GM20431 (cell line): ENCODE measurements around the gene INSRR.

Experiments used
- in situ Hi-C: fragments of 300-500 bp; cut with MseI, MboI; formaldehyde crosslinking; loops from one replicate; pipeline ENCODE4 v1.15.0; 2020; ENCODE audit warnings: low sequenced_read_pairs; ENCODE audit not compliant: unreplicated experiment

Gene INSRR

DNA sequence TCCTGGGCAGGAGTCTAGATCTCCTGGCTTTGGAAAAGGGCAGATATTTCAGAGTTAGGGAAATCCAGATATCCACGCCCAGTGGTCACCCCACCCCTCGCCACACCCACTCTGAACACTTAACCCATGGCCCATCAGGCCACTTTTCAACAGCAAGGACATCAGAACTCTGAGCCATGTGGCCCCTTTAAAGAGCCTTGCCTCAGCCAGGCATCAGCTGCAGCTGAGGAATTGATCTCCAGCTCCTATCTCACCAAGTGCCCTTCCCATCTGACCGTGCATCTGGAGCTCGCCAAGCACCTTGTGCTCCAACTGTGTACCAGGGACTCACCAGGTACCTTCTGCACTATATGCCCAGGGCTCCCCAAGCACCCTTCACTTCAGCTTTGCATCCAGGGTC, 22.0 kb downstream of the INSRR start:
- in situ Hi-C loops, result no loop called here

DNA sequence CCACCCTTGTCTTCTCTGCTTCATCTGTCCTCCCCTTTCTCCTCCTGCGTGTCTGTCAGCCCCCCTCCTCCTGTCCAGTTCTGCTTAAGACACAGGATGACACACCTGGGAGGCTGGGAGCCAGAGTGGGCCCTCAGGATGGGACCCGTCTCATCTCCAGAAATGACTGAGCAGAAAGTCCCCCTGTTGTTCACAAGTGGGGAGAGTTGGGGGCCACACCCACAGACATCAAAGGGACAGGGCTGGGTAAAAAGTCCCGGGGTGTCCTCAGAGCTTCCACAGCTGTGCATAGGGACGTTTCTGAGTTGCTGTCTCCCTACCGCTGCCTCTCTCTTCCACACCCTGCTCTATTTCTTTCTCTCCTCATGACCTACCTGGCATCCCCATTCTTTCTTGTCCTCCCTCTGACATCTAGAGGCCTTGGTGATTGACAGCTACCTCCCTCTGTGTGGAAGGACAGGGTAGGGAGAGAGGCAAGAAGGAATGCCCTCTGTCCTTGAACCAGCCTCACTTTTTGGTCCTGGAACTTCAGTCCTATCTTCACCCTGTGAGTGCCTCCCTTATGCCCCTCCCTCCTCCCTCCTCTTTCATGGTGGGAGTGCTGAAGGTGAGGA, 22.8 kb downstream of the INSRR start:
- in situ Hi-C loops, result no loop called here

DNA sequence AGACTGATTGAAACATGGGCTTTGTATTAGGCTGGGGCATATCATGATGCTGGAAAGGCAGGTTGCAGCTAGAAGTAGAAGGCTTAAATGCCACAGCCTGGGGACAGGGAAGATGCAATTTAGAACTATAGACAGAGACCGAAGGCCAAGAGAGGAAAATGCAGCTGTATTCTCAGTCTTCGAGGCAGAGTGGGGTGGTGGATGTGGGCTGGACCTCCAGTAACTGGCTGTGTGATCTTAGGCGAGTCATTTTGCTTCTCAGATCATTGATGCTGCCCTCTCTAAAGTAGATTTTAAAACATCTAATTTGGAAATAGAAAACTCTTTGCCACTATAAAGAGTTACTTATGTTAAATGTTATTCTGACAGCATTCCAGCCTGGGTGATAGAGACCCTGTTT, 24.6 kb downstream of the INSRR start:
- in situ Hi-C loops, result no loop called here

DNA sequence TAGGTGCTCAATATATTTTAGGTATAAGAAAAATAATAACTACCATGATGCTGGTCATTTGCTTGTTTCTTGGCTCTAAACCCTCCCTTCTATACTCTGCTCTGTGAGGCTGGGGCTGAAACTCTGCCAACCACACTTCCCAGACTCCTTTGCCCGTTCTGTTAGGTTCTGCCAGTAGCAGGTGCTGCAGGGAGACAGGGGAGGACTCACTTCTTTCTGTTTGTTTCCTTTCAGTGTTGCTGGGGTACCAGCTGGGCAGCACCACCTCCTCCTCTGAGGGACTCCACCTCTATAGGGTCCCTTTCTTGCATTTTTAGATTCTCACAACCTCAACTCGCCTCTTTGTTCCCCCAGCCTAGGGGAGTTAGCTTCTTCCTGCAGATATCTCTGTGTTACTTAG, 25.3 kb downstream of the INSRR start:
- in situ Hi-C loops, result no loop called here

DNA sequence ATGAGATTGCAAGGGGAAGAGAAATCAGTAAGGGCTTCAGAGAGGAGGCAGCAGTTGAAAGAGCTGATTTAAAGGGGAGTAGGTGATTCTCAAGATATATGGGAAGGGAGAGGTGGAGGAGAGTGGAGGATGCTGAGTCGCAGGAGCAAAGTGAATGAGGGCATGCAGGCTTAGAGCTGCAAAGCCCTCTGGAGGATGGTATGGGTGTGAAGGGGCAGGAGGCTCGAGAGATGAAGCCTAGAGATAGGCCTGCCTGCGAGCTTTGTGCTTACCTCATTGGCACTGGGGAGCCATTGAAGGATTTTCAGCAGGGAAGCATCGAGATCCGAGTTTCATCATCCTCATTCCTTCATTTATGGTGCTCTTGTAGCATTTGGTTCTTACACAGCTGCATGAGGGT, 26.5 kb downstream of the INSRR start:
- in situ Hi-C loops, result no loop called here

DNA sequence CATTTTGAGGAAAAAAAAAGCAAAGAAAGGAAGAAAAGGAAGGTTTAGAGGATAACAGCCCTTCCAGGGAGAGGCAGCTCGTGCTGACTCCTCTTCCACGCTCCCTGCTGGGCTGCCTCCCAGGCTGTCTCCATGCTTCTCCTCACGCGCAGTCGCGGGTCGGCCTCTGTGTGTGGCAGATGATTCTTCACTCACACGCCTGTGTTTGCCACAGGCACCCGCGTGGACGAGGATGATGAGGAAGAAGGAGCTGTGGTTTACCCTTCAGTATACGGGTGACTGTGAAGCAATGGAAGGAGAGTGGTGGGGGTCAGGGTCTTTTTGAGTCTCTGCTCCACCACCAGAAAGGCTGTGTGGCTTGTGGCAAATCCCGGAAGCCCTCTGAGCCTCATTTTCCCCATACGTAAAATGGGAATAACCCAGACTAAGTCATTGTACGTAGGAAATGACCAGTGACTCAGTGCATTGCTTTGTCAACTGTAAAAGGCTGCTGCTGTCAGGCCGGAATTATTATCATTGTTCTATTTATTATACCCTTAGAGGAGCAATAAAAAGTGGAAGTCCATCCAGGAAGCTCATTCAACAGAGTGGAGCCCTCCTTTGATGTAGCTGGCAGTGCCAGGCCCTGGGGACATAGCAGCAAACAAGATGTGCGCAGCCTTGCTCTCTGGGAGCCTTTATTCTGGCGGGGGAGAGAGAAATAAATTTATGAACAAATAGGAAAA, 30.4 kb downstream of the INSRR start:
- in situ Hi-C loops, result no loop called here

DNA sequence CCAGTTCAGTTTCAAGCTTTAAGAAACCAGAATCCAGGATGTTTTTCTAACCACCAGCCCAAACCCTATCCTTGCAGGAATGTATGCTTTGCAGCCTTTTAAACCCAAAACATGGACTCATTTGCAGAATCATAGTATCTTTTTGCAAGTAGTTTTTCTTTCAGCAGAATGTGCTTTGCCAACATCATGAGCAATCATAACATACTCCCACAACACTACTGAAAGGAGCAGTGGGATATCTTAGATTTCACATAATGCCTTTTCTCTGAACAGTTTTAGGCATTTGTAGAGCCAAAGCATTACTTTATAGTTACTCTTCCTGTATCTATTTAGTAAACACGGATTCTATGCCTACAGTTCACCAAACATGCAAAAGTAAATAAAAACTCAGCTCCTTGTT, 32.3 kb downstream of the INSRR start:
- in situ Hi-C loops, result no loop called here

DNA sequence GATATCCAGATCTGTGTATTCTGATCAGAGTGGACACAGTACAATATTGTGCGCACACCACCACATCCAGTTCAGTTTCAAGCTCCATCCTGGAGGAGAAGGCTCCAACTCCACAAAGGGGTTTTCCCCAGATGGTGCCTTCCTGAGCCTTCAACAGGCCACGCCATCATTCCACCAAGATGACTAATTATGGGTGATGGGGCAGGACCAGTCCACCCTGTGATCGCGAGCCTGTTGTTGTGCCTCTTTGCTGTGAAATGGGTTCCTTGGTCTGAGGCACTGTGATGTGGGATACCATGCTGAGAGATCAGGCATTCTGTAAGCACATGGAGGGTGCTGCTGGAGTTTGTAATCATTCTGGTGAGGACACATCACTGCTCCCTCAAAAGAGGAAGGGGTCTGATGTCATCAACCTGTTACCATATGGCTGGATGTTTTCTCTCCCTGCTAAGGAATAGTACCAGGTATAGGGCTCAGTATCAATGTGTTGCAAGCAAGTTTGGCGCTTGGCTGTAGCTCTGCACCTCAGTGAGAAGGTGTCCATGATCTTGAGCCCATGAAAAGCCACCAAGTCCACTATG, 35.6 kb downstream of the INSRR start:
- in situ Hi-C loops, result no loop called here

DNA sequence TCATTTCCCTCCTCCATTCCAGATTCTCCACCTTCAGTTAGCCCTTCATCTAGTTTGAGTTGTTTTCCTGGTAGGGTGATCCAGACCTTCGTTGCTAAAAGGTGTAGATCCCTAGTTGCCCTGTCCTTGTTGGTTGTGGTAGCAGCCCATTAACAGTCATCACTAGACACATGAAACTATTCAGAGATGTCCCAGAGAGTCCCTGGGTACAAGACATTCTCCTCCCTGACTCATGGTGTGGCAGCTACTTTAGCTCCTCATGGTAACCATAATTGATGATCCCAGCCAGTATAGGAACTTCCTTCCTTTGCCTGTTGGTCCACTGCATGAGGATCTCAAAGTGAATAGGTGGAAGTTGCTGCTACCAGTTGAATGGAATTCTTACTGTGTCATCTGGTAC, 36.2 kb downstream of the INSRR start:
- in situ Hi-C loops, result no loop called here

DNA sequence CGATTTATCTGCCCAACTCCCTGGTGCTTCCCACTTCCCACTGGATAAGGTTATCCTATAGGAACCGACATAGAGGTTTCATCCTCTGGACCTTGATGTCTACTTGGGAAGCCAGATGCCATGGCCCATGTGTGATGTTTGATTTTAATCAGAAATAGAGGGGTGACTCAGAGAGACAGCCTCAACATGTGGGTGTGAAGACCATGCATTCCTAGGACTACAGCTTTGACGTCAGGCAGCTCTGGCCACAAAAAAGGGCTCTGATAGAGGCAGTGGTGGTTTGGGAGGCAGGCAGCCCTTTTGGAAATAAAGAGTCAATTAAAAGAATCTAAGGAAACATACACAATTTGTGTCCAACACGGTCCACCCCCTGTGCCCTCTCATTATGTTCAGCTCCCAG, 37.1 kb downstream of the INSRR start:
- in situ Hi-C loops, result no loop called here

DNA sequence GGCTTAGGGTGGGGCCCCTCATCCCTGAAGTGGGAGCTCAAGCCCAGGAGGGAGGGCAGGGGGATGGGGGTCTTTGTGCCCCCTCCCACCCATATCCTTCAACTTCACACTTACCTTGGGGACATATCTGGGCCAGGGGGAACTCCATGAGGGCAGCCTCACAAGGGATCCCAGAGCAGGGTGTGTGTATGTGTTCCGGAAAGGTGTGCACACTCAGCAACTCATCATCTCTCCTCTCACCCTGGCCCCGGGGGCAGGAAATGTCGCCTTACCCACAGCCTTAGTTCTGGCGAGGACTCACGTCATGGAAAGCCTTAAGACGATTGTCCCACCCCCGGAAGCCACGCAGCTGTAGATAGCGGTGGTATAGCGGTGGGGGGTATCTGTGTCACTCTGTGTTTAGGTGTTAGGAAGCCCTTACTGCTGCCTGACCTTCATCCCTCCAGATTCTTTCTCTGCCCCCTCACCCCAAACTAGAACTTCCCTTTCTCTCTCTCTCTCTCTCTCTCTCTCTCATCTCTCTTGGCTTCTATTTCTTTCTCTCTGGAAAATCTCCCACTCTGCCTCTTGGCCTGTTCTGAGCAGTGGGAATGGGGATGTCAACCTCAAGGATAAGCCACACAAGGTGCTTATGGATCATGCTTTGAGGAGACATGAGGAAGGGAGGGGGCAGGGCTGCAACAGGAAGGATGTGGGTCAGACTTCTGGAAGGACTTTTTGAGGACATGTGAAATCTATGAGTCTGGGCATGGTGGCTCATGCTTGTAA, 42.2 kb downstream of the INSRR start, which contains the start of gene SH2D2A:
Gene SH2D2A (minus strand): TSS at position 288 of the 768 bp plus-strand sequence. CDS start 140 bp downstream, at position 148.
- in situ Hi-C loops, result no loop called here

DNA sequence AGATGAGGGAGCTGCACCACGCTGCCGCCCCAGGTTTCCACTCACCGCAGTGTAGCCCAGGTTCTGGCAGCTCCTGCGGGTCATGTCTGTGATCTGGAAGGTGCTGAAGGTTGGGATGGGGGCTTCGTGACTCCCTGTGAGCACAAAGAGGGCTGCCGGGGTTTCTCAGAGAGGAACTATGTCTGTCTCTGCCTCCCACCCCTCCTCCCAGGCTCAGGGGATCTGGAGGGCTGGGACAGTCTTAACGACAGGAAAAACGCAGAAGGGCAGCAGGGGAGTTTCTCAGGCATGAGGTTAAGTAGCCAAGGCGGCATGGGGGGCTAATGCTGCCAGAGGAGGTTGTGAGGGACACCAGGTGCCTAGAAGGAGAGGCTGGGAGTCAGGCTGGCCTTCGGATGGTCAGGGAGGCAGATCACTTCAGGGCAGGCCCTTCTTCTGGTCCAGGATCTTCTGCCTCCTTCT, 42.9 kb downstream of the INSRR start:
- in situ Hi-C loops, result no loop called here

DNA sequence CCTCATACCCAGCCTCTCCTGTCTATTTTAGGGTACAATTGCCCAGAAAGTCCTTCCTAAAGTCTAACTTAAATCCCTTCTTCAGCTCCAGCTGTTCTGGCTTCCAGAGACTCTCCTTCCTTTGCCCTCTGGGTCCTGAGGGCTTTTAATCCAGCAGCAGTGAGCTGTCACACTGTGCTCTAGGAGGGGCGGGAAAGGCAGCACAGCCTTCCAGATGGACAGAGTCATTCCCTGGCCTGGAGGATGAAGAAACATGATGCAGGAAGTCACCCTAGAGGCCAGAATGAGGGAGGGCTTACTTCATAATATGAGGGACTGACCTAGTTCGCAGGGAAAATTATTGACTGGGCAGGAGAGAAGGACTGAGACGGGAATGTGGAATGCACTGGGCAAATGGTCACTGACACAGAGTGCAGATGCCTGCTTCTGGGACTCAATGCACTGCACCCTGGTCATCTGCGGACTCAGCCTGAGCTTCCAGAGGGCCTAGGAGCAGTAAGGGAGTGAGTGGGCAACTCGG, 43.5 kb downstream of the INSRR start:
- in situ Hi-C loops, result no loop called here

DNA sequence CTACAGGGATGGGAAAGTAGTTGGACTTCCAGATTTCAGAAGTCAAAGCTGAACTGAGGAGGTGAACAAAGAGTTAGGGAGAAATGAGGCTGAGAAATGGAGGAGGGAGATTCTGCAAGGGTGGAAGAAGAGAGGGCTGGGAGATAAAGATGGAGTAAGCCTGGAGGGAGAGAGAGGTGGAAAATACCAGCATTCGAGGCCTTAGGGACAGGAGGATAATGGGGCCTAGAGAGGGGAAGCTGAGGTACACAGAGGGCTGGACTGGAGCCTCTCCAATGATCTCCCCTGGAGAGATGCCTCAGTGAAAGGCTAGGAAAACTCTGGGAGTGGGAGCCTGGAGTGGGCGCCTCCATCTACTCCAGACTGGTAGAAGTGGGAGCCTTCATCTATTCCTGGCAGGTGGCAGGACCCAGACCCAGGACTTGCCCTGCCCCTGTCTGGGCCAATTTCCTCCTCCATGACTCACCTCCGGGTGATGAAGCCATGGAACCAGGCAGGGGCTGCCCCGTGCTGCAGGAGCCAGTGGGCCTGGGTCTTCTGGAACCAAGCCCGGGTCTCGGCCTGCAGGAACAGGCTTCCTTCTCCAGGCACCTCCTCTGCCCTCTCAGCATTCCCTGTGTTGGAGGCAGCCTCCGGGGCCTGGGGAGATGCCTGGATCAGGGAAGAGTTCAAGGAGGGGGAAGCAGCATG, 44.2 kb downstream of the INSRR start:
- in situ Hi-C loops, result no loop called here

DNA sequence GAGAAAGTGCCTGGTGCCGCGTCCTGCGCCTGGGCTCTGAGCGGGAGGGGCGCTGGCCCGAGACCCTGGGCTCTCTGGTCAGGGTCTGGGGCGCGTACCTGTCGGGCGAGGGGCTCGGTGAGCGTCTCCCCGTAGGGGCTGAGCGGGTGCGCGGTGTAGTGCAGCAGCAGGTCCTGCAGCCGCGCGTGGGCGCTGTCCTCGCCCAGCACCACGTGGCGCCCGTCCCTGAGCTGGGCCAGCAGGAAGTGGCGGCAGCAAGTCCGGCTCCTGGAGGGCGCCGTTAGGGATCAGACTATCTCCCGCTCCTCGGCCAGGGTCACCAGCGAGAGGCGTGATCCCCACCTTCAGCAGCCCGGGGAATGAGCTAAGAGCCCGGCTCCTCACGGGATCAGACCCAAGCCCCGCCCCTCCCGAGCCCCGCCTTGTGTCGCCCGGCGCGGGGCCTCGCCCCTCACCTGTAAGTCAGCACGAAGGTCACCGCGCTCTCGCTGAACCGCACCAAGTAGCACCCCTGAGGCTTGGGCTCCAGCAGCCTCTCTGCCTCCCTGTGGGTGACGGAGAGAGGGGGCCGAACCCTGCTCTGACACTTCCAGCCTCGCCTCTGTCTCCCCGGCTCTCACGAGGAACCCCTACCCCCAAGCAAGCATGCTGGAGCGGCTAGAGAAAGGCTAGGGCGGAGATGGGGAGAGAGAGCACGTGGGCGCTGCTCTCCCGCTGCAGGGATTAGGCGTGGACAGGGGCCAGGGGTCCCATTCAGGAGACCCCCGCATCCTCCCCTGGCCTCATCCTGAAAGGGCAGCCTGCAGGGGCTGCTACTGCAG, 45.0 kb downstream of the INSRR start:
- in situ Hi-C loops, result no loop called here

DNA sequence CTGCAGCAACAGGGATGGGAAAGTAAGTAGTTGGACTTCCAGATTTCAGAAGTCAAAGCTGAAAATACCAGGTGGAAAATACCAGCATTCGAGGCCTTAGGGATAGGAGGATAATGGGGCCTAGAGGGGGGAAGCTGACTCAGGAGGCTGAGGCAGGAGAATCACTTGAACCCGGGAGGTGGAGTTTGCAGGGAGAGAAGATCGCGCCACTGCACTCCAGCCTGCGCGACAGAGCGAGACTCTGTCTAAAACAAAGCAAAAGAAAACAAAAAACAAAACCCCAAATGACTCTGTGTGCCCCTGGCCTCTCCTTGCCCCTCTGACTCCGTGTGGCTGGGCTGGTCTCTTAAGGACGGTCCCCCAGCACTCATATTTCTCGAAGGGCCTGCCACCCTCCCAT, 45.6 kb downstream of the INSRR start:
- in situ Hi-C loops, result no loop called here

DNA sequence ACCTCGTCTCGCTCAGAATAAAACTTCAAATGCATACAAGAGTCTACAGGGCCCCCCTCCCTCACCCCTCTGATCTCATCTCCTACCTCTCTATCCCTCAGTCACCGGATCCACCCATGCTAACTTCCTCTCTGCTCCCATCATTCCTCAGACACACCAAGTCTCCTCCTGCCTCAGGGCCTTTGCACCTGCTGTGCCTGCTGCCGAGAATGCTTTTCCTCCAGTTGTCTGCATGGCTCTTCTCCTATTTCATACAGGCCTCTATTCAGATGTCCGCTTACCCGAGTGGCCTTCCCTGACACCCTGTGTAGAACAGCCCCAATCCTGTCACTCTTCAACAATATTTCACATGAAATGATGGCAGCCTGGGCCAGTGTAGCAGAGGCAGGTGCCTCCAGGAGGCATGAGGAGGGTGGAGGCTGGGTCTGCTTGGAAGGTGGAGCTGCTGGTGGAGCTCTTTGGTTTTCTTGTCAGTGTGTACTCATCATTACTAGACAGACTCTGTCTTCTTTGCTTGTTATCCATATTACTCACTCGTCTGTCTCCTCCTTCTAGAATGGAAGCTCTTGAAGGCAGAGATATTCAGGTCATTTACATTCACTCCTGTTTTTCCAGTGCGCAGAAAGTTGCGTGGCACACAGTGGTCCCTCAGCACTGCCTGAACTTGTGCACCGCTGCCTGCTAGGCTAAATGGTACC, 46.5 kb downstream of the INSRR start:
- in situ Hi-C loops, result no loop called here

DNA sequence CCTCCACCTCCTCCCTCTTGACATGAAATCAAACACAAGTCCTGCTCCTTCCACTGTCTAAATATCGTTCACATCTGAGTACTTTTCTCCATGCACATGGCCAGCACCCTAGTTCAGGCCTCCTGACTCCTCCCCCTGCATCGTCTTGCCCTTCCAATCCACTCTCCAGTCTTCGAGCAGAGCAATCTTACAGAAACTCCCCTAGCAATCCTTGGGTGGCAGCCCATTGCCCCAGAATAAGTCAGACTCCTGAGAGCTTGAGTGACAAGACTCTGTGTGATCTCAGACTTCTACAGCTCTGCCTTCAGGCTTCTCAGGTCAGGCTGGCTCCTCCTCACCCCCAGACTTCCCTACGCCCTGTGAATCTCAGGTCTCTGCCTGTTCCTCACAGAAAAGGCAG, 47.7 kb downstream of the INSRR start:
- in situ Hi-C loops, result no loop called here
